LNCAP (cell line): ENCODE measurements around the gene SERINC5.
A peak's percentile ranks its signal among the peaks of the same experiment; 100 is the strongest.

Experiments used
- CTCF ChIP-seq: fragments of 450-650 bp; IDR thresholded peaks from 2 replicates; pipeline ENCODE4 v1.5.1; 2017; ENCODE audit warnings: mild to moderate bottlenecking

Gene SERINC5

GRCh38 chr5:80103371-80103770, 152.5 kb downstream of the SERINC5 start:
- no peak for TF ChIP-seq CTCF

- no peak for TF ChIP-seq CTCF
Observed at GRCh38 chr5:80101993-80102392, 153.9 kb downstream of the SERINC5 start.

- TF ChIP-seq CTCF: no peak
Observed at GRCh38 chr5:80097451-80097850, 158.4 kb downstream of the SERINC5 start.

- TF ChIP-seq CTCF: no peak
Observed at GRCh38 chr5:80094236-80094738, 161.6 kb downstream of the SERINC5 start.

GRCh38 chr5:80093796-80094195, 162.1 kb downstream of the SERINC5 start:
- TF ChIP-seq CTCF: no peak

- TF ChIP-seq CTCF: no peak
Observed at GRCh38 chr5:80092486-80093107, 163.3 kb downstream of the SERINC5 start.

GRCh38 chr5:80091792-80092192, 164.1 kb downstream of the SERINC5 start:
- TF ChIP-seq CTCF: peak; percentile 57

- no peak for TF ChIP-seq CTCF
Observed at GRCh38 chr5:80090884-80091166, 165.0 kb downstream of the SERINC5 start.
